GM18508 (cell line): ENCODE measurements around the gene PAOX.
"Not testable (repeated sequence)": the region's sequence is repeated elsewhere in the genome, so short reads cannot be mapped to it uniquely, and the experiment has no call there.

ENCODE experiments used
- ATAC-seq: cut with Tn5 transposase; IDR thresholded peaks from one replicate; pipeline ENCODE4 v1.9.1; 2021; ENCODE audit warnings: moderate number of reproducible peaks; ENCODE audit not compliant: insufficient read depth, unreplicated experiment

Gene PAOX

DNA sequence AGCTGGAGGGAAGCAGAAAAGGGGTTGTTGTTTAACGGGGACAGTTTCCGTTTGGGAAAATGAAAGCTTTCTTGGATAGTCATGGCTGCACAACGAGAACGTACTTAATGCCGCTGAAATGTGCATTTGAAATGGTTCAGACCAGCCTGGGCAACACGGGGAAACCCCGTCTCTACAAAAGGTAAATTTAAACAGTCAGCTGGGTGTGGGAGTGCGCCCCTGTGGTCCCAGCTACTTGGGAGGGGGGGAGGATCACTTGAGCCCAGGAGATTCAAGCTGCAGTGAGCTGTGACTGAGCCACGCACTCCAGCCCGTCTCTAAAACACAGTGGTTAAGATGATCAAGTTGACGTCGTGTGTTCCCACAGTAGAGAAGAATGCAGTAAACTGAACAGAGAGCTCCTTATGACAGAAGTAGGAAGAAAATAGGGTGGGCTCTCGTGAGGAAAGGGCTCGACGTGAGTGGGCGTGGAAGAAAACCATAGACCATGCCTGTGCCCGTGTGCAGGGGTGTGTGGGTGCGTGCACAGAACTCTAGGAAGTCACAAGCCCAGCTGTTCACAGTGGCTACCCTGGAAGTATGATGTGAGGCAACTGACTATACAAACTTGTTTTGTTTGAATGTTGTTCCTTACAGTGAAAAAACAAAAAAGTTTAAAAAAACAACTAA lies 17.2 kb upstream of the PAOX start:
- ATAC-seq: no peak

DNA sequence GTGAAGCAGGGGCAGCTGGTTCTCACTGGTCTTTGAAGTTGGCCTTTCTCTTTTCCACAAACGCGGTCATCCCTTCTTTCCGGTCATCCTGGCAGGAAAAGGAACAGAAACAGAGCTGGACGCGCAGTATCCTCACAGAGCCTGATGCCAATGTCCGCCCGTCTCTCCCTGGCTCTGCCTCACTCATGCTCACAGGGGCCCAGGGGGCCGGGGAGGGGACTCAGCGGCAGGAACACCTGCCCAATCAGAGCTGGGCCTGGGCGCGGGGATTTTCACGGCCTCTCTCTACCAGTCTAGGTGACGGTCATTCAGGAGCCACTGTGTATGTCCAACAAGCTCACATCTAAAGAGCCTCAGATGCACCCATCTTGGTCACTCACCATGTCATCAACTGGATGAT lies 16.2 kb upstream of the PAOX start:
- ATAC-seq: no peak

DNA sequence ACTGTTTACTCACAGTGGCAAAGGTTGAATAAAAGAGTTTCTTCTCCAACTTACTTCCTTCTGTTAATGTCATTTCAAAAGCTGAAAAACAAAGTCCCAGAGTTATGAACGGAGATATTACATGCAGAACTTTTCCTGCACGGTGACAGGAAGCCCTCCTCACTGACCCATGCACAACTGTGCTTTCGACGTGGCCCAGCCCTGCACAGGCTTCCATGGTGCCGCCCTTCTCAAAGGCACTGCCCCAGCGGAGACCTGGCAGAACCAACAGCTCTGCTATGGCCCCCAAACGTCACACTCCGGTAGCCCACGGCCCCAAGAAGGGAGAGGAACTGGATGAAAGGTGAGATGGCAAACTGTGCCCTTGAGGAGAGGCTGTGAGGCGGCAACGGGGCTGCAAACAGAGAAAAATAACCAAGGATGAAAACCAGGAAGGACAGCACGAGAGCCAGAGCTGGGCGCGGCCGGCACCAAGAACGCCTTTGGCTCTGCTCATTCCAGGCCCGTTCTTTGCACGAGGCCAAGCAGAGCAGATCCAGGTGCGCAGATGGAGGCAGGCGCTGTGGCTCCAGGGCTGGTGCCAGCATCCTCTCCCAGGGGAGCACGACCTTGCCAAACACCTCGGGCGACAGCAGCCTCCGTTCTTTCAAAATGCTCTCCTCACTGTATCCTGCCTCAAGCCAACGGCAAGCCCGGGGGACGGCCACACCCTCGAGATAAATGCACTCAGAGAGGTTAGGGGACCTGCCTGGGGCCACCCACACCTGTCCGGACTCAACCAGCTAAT lies 14.2 kb upstream of the PAOX start:
- no peak for ATAC-seq

DNA sequence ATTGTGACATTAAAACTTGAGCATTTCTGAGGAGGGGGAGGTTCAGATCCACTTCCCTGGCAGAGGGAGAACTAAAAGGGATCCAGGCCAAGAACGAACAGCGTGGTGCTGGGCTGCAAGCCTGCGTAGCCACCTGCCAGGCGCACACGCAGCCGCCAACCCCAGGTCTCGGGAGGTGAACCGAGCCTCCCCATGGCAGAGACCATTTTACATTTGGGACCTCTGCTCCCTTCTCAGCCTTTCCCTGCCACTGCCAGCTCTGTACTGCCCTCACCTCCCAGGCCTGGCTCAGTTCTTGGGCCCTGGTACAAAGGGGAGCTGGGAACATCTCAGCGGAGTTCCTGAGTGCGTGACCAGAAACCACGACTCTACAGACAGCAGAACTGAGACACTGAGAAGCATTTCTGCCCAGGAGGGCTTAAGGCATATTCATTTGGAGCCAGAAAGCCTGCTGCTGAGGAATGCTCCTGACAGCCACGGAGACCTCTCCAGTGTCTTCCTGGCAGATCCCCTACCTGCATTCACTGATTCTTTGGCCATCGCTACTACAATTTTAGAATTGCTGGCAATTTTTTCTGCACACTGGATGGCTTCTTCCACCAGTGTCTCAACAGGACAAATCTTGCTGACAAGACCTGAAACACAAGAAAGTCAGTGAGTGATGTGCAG lies 13.5 kb upstream of the PAOX start:
- ATAC-seq: no peak

DNA sequence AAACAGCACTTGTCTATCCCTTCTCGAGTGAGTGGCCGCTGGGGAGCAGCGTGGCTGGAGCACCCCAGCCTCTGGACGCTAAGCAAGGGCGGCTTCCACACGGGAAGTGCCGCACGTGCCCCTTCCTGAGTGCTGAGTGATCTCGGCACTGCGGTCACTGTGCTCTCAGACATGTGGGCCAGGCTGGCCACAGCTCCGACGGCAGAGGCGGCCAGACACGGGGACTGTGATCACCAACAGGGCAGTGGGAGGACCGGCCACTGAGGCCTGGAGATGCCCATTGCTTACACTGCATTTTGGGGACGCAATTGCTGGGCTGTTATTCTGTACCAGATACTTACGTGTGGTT lies 13.0 kb upstream of the PAOX start:
- ATAC-seq: no peak

DNA sequence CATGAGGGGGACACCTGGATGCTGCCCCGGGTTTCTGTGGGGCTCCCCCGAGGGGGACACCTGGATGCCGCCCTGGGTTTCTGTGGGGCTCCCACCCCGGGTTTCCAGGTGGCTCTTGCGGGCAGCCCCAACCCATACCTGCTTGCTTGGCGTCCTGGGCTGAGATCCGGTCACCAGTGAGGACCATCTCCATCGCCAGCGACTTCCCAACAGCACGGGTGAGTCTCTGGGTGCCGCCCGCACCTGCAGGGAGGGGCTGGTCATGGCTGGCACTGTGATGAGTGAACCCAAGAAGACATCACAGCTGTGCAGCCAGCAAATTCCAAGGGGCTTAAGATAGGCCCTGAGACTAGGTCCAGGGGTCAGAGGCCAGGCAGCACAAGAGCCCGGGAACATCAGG lies 12.3 kb upstream of the PAOX start:
- no peak for ATAC-seq

DNA sequence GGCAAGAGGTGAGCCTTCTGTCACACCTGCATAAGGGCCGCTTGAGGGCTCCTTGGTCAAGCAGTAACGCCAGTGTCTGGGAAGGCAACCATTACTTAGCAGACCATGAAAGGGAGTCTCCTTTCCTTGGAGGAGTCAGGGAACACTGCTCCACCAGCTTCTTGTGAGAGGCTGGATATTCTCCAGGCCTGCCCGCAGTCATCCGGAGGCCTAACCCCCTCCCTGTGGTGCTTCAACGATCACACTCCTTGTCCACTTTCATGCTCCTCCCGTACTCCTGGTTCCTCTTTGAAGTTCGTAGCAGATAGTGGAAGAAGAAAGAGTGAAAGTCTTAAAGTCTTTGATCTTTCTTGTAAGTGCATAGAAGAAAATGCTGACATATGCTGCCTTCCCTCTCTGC lies 11.6 kb upstream of the PAOX start:
- not testable (repeated sequence) for ATAC-seq

DNA sequence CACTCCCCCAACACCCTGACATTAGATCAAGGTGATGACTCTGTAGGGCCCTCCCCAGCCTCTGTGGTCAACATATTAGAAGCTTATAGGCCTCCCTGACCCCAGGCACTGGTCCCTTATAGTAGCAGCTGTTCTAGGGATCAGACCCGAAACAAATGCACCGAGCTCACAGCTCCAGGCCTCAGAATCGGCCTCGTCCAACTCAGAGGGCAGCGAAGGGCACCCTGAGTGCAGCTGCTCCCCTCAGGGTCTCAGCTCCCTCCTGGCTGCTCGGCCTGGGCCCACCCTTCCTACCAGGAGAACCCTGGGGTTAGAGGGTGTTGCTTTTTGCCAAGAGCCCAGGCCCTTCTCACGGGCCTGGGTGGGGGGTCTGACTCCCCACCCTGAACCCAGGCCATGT lies 10.9 kb upstream of the PAOX start:
- ATAC-seq: no peak

DNA sequence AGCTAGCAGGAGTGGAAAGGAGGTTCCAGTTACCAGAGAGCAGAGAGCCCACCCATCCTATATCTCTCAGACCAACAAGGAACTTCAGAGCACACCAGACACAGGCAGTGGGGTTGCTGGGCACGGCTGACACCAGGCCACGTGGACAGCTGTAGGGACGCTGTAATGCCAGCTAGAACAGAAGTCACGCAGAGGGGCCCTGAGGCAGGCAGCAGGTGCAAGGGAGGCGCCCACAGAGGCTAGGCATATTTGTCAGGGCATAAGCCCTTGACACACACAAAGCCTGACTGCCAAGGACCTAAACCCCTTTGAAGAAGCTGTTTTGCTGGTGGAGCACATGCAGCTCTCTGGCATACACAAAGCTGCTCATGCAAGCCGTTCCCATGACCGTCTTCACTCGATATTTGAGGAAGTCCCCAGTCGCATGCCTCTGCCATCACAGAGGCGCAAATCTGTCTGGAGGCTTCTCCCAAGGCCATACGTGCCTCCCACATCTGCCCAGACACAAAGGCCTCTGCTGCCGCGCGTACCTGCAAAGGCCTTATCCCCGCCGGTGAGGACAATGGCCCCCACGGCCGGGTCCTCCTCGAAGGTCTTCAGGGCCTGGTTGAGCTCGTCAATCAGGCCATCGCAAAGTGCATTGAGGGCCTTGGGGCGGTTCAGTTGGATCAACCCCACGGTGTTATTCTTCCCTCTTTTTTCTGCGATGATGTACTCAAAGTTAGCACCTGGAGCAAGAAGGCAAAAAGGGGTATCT lies 8.9 kb upstream of the PAOX start:
- no peak for ATAC-seq

DNA sequence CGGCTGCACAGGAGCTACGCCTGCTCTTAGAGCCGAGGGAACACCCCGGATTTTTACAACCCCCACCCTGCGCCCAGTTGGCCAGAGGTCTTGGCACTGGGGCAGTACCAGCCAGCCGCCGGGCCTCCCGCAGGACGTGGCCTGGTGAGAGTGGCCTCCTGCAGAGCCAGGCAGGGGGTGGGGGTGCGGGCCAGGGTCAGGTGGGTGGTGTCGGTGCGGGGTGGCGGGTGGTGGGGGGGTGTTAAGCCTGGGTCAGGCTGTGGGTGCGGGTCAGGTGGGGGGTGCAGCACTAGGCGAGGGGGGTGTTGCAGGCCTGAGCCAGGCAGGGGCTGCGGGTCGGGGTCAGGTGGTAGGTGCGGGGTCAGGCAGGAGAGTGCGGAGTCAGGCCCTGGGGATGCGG lies 6.6 kb upstream of the PAOX start:
- no peak for ATAC-seq

DNA sequence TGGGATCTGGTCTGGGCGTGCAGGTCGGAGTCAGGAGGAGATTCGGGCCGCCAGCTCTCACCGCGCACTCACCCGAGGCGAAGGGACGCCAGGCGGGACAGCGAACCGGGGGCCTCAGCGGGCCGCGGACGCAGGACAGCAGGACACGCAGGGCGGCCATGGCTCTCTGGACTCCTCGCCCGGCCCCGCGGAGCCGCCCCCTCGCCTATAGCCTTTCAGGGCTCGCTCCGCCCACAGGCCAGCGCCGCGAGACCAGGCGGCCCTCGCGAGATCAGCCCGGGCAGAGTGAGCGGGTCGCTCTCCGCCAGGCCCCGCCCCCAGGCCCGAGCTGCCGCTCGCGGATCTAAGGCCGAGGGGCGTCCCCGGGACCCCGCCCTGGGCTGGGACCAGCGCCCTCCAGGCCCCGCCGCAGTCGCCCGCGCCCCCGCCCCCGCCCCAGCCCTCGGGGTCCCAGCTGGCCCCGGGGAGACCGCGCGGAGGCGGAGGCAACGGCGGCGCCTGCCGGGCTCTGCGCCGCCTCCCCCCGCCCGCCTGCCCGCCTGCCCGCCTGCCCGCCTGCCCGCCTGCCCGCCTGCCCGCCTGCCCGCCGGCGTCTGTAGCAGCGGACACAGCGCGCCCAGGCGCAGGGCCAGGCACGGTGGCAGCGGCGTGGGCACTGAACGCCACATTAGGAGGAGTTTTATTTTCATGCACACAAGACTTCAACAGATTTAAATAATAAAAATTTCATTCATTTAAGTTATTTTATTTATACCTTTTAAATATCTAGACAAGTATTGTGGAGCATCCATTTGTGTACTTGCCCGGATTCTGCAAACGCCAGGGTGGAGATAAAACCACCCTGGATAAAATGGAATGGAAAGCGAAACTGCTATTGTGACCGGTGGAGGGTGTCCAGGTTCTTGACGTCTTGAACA lies 5.6 kb upstream of the PAOX start, which contains the start of gene ECHS1:
Gene ECHS1 (minus strand): TSS at position 181 of the 917 bp plus-strand sequence. CDS start 21 bp downstream, at position 160.
- ATAC-seq: no peak

DNA sequence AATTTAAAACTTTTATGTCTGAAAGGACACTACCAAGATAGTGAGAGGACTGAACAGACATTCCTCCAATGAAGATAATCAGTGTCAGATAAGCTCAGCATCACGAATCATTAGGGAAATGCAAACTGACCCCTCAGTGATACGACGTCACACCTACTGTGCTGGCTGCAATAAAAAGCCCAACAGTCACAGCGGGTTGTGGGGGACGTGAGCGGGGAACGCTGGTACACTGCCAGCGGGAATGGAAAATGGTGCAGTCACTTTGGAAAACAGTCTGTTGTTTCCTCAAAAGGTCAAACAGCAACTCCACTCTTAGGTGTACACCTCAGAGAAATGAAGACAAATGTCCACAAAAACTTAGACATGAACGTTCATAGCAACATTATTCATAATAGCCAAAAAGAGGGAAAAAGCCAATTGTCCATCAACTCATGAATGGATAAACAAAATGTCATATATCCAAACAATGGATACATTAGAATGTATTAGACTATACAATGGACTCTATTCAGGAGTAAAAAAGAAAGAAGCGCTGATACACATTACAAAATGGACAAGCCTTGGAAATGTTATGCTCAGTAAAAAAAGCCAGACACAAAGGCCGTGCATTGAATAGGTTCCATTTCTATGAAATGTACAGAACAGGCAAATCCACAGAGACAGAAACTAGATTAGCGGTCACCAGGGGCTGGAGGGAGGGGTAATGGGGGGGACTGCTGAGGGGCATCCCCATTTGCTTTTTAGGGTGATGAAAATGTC lies 3.5 kb upstream of the PAOX start:
- no peak for ATAC-seq

DNA sequence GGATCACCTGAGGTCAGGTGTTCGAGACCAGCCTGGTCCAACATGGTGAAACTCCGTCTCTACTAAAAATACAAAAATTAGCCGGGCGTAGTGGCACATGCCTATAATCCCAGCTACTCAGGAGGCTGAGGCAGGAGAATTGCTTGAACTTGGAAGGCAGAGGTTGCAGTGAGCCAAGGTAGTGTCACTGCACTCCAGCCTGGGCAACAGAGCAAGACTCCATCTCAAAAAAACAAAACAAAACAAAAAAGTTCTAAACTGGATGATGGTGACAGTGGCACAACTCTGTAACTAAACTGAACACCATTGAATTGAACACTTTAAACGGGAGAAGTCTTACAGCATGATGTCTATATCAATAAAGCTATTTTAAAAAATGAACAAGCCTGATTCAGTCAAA lies 2.9 kb upstream of the PAOX start:
- not testable (repeated sequence) for ATAC-seq

DNA sequence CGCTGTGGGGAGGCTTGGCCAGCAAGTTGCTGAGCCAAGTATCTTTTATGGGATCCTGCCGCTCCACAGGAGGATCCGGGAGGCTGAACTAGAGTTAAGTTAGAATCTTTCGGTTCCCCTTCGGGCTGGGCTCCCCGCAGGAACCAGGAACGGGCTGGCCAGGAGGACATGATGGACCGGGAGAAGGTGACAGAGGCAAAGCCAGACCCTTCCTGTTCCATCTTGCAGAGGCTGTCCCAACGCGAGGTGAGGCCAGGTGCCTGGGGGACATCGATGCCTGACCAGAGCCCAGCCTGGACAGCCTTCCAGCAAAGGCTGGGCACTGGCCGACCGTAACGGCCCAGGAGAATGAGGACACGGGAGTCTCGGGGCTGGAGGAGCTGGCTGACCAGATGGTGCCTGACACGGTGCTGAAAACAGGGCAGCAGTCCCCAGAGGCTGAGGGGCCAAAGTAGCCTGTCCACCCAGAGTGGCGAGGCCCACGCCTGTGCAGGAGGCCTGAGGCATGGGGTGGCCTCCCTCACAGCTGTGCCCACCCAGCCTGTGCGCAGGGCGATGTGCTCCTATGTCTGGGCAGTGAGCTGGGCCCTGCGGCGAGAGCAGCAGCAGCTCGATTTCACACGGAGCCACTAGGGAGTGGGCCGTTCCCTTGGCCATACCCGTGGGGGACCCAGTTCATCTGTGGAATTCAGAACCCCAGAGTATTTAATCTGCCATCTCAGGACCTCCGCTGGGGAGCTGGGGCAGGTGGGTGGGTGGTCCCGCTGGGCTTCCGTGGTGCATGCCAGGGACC lies 1.8 kb upstream of the PAOX start:
- ATAC-seq: no peak

DNA sequence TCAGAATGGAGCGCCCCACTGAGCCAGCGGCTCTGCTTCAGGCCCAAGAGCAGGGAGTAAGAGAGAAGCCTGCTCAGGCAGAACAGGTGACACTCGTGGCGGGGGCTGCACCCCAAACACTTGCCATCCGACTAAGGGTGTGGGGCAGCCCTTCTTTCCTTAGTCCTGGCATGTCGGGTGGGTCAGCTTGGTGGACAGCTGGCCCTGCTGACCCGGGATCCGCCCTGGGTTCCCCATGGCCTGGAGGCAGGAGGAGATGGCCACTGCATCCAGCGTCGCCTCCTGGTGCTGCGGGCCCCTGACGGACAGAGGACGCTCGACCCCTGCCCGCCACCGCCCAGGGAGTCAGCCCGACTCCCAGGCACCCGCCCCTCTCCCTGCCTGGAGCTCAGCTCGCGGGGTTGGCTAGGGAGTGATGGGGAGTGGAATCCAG lies 1.2 kb upstream of the PAOX start:
- no peak for ATAC-seq

DNA sequence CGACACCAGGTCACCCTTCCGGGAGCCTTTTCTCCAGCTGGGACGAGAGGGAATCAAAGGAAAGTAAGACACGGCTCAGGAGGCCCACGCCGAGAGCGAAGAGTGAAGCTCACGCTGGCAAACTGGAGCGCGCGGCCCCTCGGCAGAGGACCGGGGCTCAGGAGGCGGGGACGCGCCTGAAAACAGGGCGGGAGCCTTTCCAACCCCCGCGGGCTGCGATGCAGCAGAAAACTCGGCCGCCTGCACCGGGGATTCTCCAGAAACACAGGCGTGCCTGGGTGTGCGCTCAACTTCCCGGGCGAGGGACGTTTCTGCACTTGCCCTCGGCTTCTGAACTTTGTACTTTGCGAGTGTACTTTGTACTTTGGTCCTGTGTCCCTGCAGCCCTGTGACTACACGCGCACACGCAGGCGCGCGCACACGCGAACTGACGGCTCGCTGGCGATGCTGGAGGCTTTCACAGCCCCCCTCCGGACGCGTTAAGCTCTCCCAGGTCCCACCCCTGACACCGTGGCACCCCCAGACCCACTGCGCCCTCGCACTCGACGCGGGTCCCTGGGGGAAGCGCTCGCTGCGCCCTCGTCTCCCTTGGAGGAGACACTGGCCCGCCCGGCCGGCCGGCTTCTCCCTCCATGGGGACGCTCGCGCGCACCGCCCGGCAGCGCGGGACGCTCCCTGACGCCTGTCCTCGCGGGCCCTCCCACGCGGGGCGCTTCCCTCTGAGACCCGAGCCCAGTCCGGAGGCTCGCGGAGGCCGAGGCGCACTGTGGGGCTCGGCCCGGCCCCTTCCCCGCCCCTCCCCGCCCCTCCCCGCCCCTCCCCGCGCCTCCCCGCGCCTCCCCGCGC lies 588 bp upstream of the PAOX start:
- ATAC-seq: no peak
